Measurements from ENCODE around the gene SYNE3.

GRCh38 chr14:95557291-95557690 lies 40.8 kb upstream of the SYNE3 start:
- TF ChIP-seq CTCF (conservative IDR thresholded peaks at IDR 0.05) (no peak), EZH2 (IDR thresholded peaks at IDR 0.05; ENCODE audit: low read depth) (no peak)
